Stimulated activated CD4-positive, alpha-beta T cell treated with anti-CD3 and anti-CD28 coated beads, Interleukin-12 subunit alpha, Interleukin-12 subunit beta, amount 100 ng/mL, for 24 hours (primary cell): ENCODE measurements around the gene LINGO1.

Source experiments
- DNase-seq, 2 experiments: peaks; one replicate each; pipeline ENCODE4 v3.0.0-alpha.2; 2020; ENCODE audit warnings: low read depth in 2 of 2

LINGO1 gene

DNA sequence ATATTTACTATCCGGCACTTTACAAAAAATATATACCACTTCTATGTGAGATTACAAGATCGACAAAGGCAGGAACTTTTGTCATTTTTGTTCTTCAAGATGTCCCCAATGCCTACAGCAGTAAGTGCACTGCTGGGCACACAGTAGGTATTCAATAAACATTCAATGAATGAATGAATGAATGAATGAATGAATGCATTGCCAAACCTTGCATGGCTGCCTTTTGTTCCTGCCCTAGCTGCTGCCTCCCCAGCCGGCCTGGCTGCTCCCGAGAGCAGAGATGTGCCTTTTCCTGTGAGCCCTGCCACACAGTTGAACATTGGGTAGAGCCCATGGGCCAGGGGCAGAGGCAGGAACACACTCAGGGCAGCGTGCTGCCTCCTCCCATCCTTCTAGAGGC lies 37.5 kb downstream of the LINGO1 start:
- no peak for DNase-seq

DNA sequence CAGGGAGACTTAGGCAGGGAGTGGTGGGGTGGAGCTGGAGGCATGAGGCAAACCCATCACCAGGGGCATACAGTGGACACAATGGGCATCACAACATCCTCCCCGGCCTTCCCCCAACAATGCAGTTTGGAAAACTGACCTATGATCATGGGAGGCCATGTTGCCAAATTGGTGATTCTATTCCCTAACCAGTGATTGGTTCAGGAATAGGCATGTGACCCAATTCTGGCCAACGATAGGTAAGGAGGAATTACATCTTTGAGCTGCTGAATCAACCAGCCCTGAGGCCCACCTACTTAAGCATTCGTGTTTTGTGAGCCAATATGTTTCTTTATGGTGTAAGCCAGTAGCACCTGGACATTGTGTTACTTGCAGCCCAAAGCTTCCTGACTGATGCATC lies 40.0 kb downstream of the LINGO1 start:
- no peak for DNase-seq

DNA sequence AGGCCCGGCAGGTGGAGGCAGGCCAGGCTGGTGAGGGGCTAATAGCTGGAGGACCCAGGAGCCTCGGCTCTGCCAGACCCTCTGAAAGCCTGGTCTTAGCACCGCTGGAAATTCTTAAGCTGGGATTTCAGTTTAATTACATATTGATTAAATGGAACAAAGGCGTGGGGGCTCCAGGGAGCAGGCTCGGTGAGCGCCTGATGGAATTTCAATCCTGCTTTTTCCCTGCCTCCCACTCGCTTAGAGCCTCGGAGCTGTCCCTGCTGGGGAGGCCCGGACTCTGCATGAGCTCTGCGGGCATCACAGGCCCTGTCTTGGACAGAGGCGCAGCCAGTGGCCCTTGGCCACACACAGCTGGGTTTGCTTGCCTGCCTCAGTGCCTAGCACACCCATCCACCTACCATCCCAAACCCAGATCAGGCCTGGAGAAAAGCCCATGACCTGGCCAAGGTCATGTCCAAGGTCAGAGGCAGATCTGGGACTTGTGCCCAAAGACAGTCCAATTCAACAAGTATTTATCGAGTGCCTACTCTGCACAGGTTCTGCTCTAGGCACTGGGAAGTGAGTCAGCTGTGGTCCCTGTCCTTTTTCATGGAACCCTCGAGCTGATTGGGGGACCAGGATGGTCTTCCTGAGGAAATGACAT lies 40.6 kb downstream of the LINGO1 start:
- DNase-seq: no peak

DNA sequence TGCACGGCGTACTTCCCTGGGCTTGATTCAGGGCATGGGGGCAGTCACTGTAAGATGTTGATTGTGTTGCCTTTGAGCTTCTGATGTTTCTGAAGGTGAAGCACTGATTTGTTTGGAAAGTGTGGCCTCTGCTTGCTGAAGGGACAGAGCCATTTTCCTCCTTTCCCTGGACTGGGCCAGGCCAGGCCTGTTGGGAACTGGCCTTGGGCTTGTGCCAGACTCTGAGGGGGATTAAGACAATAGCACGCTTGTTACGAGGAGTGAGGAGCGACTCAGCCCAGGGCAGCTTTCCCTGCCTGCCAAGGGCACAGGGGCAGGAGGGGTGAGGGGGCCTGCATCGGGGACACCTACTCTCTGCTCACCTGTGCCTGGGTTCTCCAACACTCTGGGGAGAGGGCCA lies 42.9 kb downstream of the LINGO1 start:
- no peak for DNase-seq

DNA sequence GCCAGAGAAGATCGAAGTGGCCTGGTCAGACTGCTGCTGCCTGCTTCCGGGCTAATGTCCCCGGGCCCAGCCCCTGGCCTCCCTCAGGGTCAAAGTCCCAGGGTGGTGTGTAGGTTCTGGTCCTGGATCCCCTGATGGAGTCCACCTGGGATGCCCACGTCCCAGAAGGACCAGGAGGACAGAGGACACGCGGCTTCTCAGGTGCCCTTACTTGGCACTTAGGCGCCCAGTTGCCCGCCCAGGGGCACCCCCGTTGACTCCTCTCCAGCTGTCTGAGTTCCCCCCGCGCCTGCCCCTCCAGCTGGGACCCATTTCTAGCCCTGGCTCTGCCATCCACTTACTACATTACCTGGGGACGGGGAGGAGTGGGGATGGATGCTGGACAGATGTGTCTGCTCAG lies 44.6 kb downstream of the LINGO1 start:
- DNase-seq: no peak

DNA sequence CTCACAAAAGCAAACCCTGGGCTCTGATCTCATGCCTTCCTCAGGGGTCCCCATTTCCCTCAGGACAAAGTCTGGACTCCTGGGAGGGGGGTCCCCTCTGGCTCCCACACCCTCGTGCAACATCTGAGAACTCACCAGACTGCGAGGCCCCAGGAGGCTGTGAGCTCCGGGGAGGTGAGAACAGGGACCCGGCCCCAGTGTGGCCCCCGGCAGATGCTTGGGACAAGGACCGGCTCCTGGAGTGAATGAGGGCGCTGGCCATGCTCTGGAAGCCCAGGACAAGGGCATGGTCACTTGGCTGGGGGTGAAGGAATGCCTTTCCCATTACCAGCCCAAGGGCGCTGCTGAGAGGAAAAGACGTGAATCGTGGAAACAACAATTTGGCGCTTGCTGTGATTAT lies 48.0 kb downstream of the LINGO1 start:
- DNase-seq: no peak

DNA sequence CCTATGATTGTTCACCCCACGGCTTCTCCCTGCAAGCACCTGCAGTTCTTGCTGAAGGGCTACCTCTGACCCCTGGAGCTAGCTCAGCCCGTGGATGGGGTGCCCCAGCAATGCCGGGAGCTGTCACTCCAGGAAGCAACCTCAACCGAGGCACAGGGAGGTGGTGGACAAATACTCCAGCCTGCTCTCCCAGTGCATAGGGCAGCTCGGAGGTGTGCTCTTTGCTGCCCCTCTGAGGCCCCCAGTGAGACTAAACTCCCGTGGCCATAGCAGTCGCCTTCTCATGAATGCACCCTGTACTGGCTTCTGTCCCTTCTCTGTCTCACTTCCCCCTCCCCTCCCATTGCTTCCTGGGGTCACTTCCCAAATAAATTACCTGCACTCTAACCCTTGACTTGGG lies 48.5 kb downstream of the LINGO1 start:
- DNase-seq: no peak

DNA sequence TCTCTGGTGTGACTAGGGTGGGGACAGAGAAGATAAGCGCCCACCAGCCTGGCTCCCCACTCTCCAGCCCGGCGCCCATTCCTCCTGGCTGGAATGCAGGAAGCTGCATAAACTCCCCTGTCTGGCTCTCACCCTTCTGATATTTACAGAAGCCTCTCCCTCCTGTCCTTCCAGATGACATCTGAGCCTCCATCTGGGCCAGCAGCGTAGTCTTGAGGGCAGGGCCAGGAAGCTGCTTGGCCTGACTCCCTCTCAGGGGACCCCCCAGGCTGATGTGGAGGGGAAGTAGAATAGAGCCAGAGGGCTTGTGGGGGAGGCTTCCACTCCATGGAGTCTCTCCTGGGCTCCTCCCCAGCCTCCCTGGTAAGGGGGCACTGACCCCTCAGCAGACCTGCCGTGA lies 49.9 kb downstream of the LINGO1 start:
- no peak for DNase-seq

DNA sequence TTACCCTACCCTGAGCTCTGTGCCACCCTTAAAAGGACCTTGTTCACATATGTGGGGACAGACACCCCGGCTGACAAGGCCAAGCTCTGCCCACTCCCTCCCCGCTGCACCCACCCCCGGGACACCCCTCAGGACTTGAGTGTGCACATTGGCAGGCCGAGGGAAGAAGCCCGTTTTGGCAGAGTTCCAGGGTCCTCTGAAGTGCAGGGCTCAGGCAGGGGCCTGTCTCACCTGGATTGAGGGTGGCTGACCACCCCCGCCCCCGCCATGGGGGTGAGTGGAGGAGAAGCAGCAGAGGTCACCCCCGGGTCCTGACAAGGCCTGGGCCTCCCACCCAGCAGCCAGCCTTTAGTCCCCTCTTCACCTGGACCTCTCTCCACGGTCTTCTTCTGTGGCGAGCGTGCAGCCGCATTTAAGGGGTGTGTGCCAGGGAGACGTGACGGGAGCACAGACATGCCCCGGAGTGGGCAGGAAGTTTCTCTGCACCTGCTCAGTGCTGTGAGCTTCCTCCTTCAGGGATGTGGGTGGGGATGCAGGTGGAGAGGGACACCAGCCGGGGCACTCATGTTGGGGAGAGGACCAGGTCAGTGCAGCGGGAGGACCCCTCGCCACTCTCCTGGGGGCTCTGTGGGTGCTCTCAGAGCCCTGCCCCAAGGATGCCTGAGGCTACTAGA lies 50.7 kb downstream of the LINGO1 start:
- DNase-seq: no peak

DNA sequence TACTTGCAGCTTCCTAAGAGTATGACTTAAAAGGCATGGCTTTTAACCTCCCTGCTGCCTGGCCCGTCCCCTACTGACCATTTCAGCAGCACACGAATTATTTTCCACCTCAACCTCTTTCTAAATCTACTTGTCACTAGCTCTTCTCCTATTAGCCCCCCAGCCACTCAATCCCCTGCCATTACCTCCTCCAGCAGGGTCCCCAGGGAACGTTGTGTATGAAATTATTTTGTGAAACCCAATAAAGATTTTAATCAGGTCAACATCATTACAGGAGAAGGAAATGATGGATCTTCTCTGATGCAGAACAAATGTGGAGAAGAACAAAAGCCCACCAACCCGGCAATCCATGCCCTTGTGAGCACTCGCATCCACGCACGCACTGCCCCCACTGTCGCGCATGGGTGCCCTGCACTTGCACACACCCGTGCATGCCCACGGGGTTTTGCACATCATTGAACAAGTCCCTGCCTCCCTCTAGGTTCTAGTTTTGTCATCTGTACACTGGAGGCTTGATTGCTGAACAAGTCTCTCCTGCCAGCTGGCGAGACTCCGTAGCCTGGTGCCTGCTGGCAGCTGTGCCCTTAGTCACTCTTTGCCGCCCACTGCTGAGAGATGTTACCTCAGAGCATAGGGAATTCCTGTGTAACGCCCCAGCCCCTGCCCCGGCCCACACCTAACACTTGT lies 51.6 kb downstream of the LINGO1 start:
- no peak for DNase-seq

DNA sequence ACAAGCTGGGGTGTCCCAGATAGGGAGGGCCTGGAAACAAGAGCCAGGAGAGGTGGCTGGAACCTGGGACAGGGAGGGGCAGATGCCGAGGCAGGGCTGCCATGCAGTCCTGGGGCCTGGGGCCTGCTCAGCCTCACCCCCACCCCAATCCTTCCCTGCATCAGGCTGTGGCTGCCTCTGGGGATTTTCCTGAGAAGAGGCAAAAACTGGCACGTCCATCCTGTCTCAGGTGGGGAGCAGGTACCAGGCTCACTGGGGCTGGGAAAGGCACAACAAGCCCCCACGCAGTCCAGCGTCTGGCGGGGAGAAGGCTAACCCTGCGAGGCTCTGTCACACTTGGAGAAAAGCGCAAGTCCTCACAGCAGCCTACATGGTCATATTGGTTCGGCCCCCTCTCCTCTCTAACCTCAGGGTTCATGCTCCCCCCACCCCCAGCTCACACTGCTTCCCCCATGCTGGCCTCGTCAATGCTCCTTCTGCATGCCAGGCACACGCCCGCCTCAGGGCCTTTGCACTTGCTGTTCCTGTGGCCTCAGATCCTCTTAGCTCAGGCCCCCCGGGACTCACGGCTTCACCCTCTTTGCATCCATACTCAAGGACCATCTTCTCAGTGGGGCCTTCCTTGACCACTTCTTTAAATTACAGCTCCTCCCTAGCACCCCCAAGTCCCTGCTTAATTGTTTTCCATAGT lies 53.1 kb downstream of the LINGO1 start:
- DNase-seq: no peak

DNA sequence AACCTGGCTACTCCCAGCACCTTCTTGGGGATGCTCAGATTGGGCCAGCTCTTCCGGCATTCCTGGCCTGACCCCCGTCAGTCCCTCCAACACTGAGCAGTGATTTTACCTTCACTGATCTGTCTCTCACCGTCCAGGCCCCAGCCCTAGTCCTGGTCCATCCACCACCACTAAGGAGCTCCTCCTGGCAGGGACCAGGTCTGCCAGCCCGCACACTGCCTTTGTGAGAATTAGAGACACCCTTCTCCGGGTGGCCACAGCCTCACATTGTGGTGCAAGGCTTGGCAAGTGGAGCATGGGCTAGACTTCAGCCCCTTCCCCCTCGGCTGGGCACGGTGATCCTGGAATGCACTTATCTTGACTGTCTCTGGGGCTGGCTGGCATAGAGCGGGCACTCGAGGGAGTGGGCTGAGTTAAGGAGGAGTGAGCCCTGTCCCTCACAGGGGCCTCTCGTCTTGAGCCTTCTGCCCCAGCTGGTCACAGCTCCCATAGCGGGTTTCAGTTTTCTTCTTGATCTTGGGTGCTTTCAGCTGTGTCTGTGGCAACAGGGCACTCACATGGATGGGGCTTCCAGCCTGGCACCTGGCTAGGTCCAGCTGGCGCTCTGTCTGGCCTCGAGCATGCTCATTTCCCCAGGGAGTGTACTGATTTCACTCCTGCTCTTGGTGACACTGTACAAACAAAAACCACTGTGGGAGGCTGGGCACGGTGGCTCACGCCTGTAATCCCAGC lies 53.9 kb downstream of the LINGO1 start:
- DNase-seq: no peak

DNA sequence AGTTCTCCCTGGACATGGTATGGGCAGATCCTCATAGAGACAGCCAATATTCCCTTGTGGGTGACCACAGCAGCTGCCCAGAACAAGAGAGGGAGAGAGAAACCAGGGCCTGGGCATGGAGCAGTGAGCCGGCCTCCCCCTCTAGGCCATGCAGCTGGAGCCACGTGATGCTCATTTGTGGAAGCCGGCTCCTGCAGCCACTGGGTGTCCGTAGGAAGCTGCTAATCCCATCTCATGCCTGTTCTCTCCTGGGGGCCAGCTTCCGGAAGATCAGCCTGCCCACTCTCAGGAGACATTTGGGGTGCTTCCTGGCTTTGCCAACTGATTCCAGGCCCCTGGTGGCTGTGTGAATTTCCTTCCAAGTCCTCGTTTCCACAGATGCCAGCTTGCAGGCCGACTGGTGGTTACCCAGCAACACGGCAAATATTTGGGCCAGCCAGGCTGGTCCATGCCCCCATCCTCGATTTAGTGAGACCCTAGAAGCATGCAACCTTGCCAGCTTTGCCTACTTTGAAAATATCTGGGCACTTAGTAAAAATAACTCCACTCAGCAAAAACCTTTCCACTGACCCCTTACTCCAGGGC lies 55.3 kb downstream of the LINGO1 start:
- DNase-seq: no peak

DNA sequence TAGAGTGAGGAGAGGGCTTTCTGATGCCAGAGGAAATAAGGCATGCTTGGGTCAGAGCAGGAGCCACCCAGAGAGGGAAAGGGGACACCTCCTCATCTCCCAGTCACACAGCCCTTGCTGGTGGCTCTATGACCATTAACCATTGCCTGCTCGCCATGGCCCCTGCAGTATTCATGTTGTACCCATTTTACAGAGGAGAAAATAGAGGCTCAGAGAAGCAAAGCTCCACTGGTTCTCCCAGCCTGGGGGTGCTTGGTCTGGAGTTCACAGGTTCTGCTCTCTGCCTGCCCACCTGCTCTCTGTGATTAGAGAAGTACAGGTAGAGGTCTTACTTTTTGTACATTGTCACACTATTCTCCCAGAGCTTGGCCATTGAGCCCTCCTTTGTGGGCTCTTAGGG lies 56.2 kb downstream of the LINGO1 start:
- DNase-seq: no peak

DNA sequence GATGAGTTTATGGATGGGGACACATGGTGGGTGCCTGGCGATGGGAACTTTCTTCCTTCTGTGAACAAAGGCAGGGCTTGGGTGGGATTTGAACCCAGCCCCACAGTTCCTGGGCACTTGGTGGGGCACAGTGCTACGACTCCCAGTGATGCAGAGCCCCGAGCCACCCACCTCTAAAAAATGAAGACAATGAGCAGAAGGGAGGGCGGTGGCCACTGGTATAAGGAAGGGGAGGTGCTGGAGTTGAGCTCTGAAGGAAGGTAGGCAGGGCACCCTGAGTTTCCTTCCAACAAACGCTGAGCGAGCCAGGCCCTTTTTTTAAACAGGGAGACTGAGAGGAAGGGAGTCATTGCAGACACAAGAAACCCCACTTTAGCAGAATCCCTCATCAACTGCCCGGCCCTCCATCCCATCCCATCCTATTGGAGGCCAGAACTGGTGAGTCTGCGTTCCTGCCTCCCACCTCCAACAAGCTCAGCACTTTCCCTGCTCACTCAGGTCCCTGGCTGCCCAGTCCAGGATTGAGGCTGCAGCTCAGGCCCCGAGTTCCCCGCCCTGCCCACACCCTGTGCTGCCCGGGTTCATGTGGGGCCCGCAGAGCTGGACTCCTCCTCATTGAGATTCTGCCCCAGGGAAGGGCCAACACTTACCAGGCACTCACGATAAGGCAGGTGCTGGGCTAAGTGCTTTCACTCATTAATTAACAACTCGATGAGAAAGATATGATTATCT lies 57.3 kb downstream of the LINGO1 start:
- DNase-seq: no peak

DNA sequence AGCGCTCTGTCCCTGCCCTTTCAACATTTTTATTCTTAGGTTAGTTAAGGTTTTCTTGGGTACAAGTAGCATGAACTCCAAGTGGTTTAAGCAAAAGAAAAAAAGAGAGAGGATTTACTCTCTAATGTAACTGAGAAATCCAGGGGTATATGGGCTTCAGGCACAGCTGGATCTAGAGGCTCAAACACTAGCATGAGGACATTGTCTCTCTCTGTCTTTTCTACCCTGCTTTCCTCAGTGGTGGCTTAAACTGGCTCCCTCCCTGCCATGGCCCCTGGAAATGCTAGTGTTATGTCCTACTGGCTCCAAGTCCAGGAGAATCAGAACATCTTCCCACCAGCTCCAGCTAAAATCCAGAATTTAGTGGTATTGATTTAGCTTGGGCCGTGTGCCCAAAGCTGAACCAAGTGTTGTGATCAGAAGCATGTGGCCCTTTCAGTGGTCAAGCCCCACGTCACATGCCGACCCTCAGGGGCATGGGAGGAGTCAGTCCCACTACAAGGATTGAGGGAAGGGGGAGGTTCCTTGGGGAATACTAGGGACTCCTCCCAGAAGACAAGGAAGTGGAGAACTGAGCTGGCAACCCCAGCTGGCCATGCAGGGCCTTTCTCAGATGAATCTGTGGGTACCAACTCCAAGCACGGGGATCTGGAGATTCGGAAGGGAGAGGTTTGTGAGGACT lies 58.0 kb downstream of the LINGO1 start:
- no peak for DNase-seq

DNA sequence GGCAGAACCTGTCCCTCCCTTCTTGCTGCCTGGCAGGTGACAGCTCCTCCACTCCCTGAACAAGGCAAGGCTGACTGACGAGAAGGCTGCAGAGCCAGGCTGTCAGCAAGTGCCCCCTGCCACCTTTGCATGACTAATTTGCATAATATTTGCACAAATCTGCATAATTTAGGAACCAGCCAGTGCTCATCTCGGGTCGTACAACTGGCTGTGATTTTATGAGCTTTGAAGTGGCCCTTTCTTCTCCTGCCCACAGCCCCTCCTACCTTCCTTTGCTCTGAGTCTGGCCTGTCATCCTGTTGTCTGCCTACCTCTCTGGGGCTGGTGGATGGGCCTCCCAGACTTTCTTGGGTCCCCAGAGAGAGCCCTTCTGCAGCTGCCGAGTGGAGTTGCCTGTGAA lies 58.9 kb downstream of the LINGO1 start:
- no peak for DNase-seq

DNA sequence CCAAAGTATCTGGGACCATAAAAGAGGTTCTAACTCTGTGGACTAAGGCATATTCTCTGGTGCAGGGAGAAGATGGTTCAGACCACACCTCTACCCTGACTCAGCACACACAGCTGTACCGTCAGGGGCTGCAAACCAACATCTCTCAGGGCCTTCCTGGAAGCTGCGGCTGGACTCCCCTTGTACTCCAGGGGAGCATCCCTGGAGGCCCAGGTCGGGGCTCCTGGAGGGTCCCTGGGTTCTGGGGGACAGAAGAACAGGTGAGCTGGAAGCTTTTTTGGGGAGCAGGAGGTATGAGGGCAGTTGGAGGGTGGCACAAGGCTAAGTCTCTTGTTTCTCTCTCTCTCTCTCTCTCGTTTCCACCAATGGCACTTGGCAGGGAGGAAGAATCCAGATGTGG lies 60.5 kb downstream of the LINGO1 start:
- no peak for DNase-seq

DNA sequence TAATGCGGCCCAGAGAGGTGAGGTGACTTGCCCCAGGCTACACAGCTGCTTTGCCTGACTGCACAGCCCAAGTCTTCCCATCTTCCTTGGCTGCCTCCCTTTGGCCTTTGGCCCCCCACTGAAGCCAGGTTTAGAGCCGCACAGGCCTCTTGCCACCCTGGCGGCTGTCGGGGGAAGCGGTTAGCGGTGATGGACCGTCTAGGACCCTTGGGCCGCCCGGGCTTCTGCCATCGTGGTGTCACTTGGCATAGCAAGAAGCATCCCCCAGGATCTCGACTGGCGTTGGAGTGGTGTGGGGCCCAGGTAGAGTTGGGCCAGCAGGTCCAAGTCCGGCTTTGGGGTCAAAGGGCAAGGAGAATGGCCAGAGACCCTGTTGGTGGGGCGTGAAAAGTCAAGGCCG lies 61.0 kb downstream of the LINGO1 start:
- no peak for DNase-seq

DNA sequence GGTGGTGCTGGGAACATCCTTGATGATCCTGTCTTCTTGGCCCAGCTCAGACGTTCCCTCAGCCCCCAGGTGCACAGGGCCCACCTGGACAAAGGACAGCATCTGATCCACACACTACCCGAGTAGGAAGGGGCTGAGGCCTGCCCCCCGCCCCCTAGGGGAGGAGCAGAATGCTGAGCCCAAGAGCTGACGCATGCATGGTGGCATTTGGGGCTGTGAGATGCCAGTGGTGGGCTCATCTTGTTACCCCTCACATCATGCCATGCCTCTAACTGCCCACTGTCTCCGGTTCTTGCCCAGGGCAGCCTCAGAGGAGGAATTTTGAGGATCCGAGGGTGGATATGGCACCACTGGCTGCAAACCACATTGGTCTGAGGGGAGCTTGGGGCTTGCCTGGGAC lies 61.5 kb downstream of the LINGO1 start:
- no peak for DNase-seq
